GM15510 (cell line): ENCODE measurements around the gene CD84.

ENCODE experiments used
- POLR2A ChIP-seq: IDR thresholded peaks from 3 replicates; pipeline ENCODE4 v1.6.1; 2011; ENCODE audit warnings: borderline replicate concordance; ENCODE audit not compliant: insufficient read length; ENCODE audit errors: extremely low read depth

CD84 gene

GRCh38 chr1:160500321-160500990 is 78.8 kb downstream of the CD84 start:
- no peak for TF ChIP-seq POLR2A

DNA sequence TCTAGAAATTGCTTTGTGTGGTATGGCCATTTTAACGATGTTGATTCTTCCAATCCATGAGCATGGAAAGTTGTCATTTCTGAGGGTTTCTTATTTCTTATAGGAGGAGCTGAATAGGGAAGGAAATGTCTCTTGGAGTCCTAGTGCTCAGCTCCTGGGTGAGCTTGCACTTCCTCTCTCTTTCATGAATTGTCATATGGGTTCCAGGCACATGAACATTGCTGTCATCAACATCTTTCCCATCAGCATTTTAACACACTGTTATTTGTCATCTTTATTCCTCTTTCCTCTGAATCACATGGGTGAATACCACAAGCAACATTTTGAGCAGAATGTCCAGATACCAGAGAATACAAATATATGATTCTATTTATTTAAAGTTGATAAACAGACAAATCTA is 79.7 kb downstream of the CD84 start:
- TF ChIP-seq POLR2A: no peak

- TF ChIP-seq POLR2A: no peak
Observed at GRCh38 chr1:160496334-160496733, 83.0 kb downstream of the CD84 start.

- no peak for TF ChIP-seq POLR2A
Observed at GRCh38 chr1:160494620-160495019, 84.7 kb downstream of the CD84 start.

DNA sequence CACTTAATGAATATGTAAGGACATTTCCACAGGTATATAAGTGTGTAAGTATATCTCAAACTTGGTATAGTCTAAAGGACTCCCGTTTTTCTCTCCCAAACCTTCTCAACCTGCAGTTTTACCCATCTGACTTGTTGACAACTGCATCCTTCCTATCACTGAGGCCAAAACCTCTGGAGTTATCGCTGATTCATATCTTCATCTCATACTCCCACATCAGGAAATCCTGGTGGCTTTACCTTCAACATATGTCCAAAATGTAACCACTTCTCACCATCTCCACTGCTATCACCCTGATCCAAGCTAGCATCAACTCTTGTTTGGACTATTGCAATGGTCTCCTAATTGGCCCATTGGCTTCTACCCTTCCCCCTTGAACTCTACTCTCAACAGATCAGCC is 86.7 kb downstream of the CD84 start:
- TF ChIP-seq POLR2A: no peak

DNA sequence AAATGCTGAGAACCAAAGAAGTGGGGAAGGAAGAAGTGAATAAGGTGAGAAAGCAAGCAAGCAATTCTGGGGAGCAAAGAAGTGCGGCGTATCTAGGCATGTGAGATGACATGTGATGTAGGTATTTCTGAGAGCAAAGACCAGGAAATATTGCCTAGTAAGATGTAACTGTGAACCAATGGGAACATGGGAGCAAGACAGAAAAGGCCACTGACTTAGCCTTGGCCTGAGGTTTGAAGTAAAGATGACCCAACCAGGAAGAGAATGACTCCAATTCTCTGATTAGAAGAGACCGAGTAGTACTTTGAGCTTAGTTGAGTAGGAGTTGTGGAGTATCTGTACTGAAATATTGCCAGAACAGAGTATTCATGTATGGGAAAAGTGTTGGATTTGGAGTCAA is 87.3 kb downstream of the CD84 start:
- no peak for TF ChIP-seq POLR2A
